ENCODE results near the gene NME1. TPM values are rescaled to one million over a fixed set of nuclear protein-coding genes. Genes with fewer than 3 reads are reported as not detected.

Gene NME1
- total RNA-seq, 1 experiment from 2014 or later = 223 TPM

- no peak for DNase-seq (ENCODE audit: low read depth)
Measured at GRCh38 chr17:51189162-51189561, 35.8 kb downstream of the NME1 start.

DNA sequence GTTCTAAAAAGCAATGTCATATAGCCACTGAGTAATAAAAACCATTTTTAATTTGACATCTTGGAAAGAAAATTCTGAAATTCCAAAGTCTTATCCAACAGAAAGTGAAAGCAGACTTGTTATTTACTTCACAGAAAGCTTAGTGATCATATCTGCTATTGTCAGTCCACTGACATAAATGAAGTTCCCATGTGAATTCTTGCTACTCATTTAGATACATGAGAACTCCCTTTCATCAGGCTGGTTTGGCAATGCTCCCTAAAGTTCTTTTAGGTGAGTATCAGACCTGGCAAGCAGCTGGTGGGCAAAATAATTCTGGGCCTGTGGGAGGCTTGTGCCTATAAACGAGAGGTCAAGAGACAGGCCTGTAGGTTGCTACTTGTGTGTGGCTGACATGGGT lies 36.3 kb downstream of the NME1 start:
- no peak for DNase-seq (ENCODE audit: low read depth)

- no peak for DNase-seq (ENCODE audit: low read depth)
Measured at GRCh38 chr17:51191895-51192294, 38.5 kb downstream of the NME1 start.

DNA sequence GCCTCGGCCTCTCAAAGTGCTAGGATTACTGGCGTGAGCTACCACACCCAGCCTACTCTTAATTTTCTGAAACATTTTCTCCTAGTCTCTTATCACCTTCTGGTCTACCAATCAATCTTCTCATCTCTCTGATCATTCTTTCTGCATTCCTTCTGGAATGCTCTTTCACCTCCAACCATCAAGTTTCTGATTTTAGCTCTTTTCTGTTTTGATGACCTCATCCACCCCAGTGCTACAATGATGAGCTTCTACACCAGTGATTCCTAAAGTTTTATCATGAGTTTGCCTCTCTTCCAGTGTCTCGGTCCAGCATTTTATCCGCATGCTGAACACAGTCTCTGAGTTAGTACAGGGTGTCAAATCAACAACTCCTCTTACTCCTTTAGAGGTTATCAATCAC lies 44.4 kb downstream of the NME1 start:
- no peak for DNase-seq (ENCODE audit: low read depth)

- no peak for DNase-seq (ENCODE audit: low read depth)
Measured at GRCh38 chr17:51200295-51200694, 46.9 kb downstream of the NME1 start.

GRCh38 chr17:51200846-51201245 lies 47.5 kb downstream of the NME1 start:
- no peak for DNase-seq (ENCODE audit: low read depth)

- DNase-seq (ENCODE audit: low read depth) = no peak
Measured at GRCh38 chr17:51203838-51204237, 50.5 kb downstream of the NME1 start.

Other genes with a start within 250 kb of the NME1 start
- gene SPAG9, start 32.7 kb upstream of the NME1 start, total RNA-seq (2014; rRNA removed; shearing (Covaris generic)) = 43.8 and 55.3 TPM in 2 replicates
- 449 and 657 TPM in 2 replicates for gene NME2, start 12.9 kb downstream of the NME1 start, total RNA-seq (2014; rRNA removed; shearing (Covaris generic))
- 4.9 and 8.2 TPM in 2 replicates for gene MBTD1, start 106.5 kb downstream of the NME1 start, total RNA-seq (2014; rRNA removed; shearing (Covaris generic))
- gene UTP18, start 107.0 kb downstream of the NME1 start, total RNA-seq (2014; rRNA removed; shearing (Covaris generic)) = 51.8 and 52.4 TPM in 2 replicates

Data from RPMI7951 (cell line).